Mesenteric fat pad (tissue), 1 donor: Measurements from ENCODE around the gene MEF2A. TPM values are rescaled to one million over a fixed set of nuclear protein-coding genes. Genes with fewer than 3 reads are reported as not detected.
"Not testable (repeated sequence)": the region's sequence is repeated elsewhere in the genome, so short reads cannot be mapped to it uniquely, and the experiment has no call there.

Experiments
- DNase-seq: peaks from one replicate; pipeline ENCODE4 v3.0.0-alpha.2; 2020; ENCODE audit warnings: low spot score
- total RNA-seq: library from RNA; stranded (reverse); fragmentation: NEBNext Ultra II Directional; extraction: Animal tissue kit (Norgen Biotek cat#: 25700); gene quantifications from one replicate; pipeline ENCODE4 v1.2.1, GENCODE V29; 2021
- donor health status: DM: yes; HTN: yes; CAD: no.

The MEF2A gene
- total RNA-seq, 1 donor from 2014 or later = 68.0 TPM

- no peak for DNase-seq
Measured at GRCh38 chr15:99645543-99645935, 79.8 kb downstream of the MEF2A start.

- no peak for DNase-seq
Measured at GRCh38 chr15:99645951-99646350, 80.2 kb downstream of the MEF2A start.

DNA sequence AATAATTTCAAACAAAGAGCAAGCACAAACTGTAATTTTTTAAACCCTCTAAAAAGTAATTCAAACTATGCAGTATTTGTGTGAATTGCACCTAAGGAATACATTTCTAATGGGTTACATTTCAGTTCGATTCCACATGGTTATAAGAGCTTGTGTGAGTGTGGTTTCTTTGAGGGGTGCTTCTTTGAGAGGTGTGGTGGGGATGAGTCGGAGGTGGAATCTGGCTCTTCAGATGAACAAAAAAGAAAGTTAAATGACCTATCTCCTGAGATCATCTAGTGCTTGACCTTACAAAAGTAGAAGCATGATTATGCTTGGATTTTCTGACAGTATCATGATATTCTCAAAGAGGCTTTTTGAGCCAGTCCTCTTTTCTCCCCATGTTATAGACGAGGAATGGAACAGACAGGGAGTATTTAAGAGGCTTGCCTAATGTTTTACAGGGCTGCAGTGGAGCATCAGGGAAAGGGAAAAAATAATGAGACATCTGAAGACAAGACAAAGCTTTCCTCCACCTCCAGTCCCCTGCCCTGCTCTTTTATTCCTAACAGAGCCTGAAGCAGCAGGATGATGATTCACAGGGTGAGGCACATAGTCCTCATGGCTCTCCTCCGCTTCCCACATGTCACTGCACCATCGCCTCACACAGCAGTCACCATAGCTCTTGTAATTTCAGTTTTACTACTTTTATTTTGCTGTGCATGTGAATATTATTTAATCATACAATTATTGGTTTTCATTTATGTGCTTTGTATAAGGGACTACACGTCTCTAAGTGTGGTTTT, 85.4 kb downstream of the MEF2A start:
- DNase-seq = no peak

GRCh38 chr15:99656205-99656604, 90.4 kb downstream of the MEF2A start:
- DNase-seq = no peak

DNA sequence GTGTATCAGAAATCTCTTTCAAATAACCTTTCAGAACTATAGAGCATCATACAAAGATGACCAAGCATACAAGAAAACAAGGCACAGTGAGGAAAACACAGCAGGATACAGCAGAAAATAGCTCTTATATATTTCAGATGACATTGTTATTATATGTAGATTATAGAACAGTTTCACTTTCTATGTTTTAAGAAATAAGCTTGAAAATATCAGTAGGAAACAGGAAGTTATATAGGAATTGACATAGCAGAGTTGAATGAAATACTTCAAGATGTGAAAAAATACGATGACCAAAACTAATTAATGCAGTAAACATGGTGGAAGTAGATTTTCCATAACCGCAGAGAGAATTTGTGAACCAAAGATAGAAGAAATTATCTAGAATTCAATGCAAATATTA, 92.2 kb downstream of the MEF2A start:
- DNase-seq = no peak

- DNase-seq = no peak
Measured at GRCh38 chr15:99662903-99663302, 97.1 kb downstream of the MEF2A start.

- not testable (repeated sequence) for DNase-seq
Measured at GRCh38 chr15:99666073-99666472, 100.3 kb downstream of the MEF2A start.

- DNase-seq = no peak
Measured at GRCh38 chr15:99668533-99669182, 102.9 kb downstream of the MEF2A start.

GRCh38 chr15:99669250-99669649, 103.5 kb downstream of the MEF2A start:
- no peak for DNase-seq

- no peak for DNase-seq
Measured at GRCh38 chr15:99671926-99672635, 106.3 kb downstream of the MEF2A start.

DNA sequence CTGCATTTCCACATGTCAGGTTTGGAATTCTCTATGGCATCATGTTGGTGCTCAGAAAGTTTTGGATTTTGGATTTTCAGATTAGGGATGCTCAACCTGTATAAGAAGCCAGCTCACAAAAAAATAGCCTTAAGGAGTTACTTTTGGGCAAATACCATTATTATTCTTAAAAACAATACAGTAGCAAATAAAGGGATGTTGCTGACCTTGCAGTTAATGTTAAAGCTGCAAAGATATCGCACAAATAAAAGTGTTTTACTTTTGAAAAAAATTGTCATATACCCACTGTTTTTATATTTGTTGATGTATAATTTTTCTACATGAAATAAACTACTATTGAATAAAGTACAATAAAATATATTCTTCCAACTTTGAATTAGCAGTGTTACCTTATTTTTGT, 107.3 kb downstream of the MEF2A start:
- DNase-seq = no peak

DNA sequence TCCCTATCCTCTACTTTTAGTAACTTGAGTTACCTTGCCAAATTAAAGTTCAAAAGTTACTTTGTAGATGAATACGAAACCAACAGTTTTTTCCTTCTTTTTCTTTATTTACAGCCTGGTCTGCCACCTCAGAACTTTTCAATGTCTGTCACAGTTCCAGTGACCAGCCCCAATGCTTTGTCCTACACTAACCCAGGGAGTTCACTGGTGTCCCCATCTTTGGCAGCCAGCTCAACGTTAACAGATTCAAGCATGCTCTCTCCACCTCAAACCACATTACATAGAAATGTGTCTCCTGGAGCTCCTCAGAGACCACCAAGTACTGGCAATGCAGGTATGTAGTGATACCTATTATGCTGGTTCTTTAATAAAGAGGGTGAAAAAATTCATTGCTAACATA, 108.5 kb downstream of the MEF2A start:
- no peak for DNase-seq

- DNase-seq = no peak
Measured at GRCh38 chr15:99677540-99678134, 111.9 kb downstream of the MEF2A start.

GRCh38 chr15:99680276-99680675, 114.5 kb downstream of the MEF2A start:
- DNase-seq = no peak

GRCh38 chr15:99681990-99682389, 116.2 kb downstream of the MEF2A start:
- no peak for DNase-seq

GRCh38 chr15:99682455-99682854, 116.7 kb downstream of the MEF2A start:
- DNase-seq = no peak

DNA sequence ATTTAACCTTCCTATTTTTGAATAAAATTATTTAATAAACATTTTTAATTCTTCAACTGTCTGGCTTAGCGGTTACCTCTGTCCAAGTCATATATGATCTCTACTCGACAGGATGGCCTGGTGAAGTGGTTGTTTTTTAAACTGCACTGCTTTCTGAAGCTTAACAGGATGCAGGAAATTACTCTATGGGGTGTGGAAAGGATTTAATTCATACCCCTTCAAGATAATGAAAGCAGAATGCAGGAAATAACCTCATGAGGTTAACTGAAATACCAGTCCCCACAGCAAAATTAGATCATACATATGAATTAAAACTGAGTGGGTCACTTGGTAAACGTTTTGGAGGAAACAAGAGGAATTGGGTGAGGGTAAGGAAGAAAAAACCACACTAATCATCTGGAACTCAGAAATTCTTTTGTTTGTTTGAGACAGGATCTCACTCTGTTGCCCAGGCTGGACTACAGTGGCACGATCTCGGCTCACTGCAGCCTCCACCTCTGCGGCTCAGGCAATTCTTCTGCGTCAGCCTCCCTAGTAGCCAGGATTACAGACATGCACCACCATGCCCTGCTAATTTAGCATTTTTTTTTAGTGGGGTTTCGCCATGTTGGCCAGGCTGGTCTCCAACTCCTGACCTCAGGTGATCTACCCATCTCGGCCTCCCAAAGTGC, 117.4 kb downstream of the MEF2A start:
- DNase-seq = no peak

DNA sequence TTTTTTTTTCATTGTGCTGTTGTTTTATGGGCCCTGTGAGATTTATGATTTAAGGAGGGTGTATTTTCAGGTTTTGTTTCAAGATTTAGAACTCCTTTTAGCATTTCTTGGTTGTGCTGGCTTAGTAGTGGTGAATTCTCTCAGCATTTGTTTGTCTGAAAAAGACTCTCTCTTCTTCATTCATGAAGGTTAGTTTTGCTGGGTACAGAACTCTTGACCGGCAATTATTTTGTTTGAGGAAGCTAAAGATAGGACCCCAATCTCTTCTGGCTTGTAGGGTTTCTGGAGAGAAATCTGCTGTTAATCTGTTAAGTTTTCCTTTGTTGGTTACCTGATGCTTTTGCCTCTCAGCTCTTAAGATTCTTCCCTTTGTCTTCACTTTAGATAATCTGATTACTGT, 120.5 kb downstream of the MEF2A start:
- no peak for DNase-seq

DNA sequence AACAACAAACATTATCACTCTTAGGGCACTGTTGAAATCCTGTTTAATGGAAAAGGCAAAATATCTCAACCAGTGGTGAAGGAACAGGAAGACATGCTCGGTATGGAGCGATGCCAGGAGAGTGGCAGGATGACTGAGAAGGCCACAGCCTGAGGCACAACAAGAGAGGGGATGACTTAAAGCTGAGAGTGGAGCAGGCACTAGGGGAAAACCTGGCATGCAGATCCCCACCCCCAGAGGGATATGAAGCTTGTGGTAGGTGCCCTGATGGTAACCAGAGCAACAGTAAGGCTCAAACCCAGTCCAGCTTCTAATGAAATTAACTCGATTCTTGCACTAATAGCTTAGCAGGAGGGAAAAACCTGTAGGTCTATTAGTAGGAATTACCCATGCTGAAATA, 127.0 kb downstream of the MEF2A start:
- no peak for DNase-seq

GRCh38 chr15:99696096-99696495, 130.3 kb downstream of the MEF2A start:
- no peak for DNase-seq

DNA sequence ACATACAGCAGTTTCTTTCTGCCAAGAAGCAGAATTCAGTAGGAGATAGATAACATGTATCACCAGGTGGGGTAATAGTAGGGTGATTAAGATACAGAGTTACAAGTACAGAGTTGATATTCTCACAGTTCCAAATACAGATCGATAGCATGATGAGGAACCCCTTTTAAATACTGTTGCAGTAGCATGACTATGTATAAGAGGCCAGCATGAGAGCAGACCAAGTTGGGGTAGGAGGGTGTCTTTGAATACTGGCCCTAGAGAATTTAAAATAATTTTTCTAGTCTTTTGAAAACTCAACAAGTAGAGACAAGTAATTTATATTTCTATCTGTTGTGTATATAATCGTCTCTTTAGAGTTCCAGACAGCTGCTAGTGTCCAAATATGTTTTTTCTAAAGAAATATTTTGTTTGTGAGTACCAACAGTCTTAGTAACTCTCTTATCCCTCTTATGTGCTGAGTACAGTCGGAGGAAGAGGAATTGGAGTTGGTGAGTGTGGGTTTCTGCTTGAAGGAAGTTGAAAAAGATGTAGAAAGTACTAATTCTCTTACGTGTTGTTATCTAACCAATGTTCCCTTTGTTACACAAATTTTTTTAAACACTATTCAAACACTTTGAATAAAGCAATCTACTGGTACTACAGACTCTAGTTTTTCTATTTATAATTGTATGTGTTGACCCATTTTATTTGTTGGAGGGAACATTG, 137.3 kb downstream of the MEF2A start:
- DNase-seq = no peak
